Smooth muscle cell (in vitro differentiated cells): ENCODE measurements around the gene HSDL1. TPM values are rescaled to one million over a fixed set of nuclear protein-coding genes. Genes with fewer than 3 reads are reported as not detected.

ENCODE experiments used
- DNase-seq: peaks from one replicate; lab custom pipeline; 2025; ENCODE audit not compliant: unreplicated experiment; lab: John Stamatoyannopoulos, UW
- H2AFZ ChIP-seq: fragments of 200-600 bp; sonication (generic); 2 replicates; pipeline ENCODE4 v1.6.0; 2016; ENCODE audit warnings: antibody characterized with exemption, low read depth, mild to moderate bottlenecking
- H3F3A ChIP-seq: fragments of 200-600 bp; sonication (generic); 2 replicates; pipeline ENCODE4 v1.6.0; 2017; ENCODE audit warnings: antibody characterized with exemption, low read depth
- H3K27ac ChIP-seq: fragments of 200-600 bp; sonication (generic); 2 replicates; pipeline ENCODE4 v1.5.1; 2016; ENCODE audit warnings: low read depth, mild to moderate bottlenecking
- H3K27me3 ChIP-seq: fragments of 200-600 bp; sonication (generic); 2 replicates; pipeline ENCODE4 v1.6.1; 2016; ENCODE audit warnings: low read depth, mild to moderate bottlenecking
- H3K36me3 ChIP-seq: fragments of 200-600 bp; sonication (generic); 2 replicates; pipeline ENCODE4 v1.5.1; 2016; ENCODE audit warnings: low read depth
- H3K4me1 ChIP-seq: fragments of 200-600 bp; sonication (generic); 2 replicates; pipeline ENCODE4 v1.5.1; 2016; ENCODE audit warnings: low read depth
- H3K4me2 ChIP-seq: fragments of 200-600 bp; sonication (generic); 2 replicates; pipeline ENCODE4 v1.6.0; 2016; ENCODE audit warnings: mild to moderate bottlenecking
- H3K4me3 ChIP-seq: fragments of 200-600 bp; sonication (generic); 2 replicates; pipeline ENCODE4 v1.5.1; 2016; ENCODE audit warnings: mild to moderate bottlenecking
- H3K79me2 ChIP-seq: fragments of 200-600 bp; sonication (generic); 2 replicates; pipeline ENCODE4 v1.6.0; 2016; ENCODE audit warnings: low read depth, mild to moderate bottlenecking
- H3K9ac ChIP-seq: fragments of 200-600 bp; sonication (generic); 2 replicates; pipeline ENCODE4 v1.6.0; 2016; ENCODE audit warnings: low read depth
- H3K9me3 ChIP-seq: fragments of 200-600 bp; sonication (generic); replicated peaks from 2 replicates; pipeline ENCODE4 v1.5.1; 2016; ENCODE audit warnings: low read depth
- H4K20me1 ChIP-seq: fragments of 200-600 bp; sonication (generic); 2 replicates; pipeline ENCODE4 v1.6.0; 2016; ENCODE audit warnings: low read depth
- whole genome bisulfite sequencing: methylation state at CpG from one replicate; pipeline ENCODE4 v1.1.7; 2016; ENCODE audit warnings: low lambda C conversion rate; 5-methylcytosine and 5-hydroxymethylcytosine counted together
- polyA plus RNA-seq: library from polyadenylated mRNA; unstranded; fragments of >200 nt; fragmentation: Nextera tagmentation; extraction: Ambion mirVana; gene quantifications from 2 replicates; pipeline ENCODE4 v1.2.1, GENCODE V29; 2016
- total RNA-seq: library from RNA; depleted of rRNA; stranded (reverse); fragments of >200 nt; gene quantifications from 2 replicates; pipeline ENCODE4 v1.2.3, GENCODE V29; 2014
- TF ChIP-seq, protein P1 (sequence below): fragments of 200-600 bp; sonication (generic); IDR thresholded peaks from 2 replicates; pipeline ENCODE4 v1.5.1; 2017; ENCODE audit warnings: borderline replicate concordance, mild to moderate bottlenecking, antibody characterized with exemption; ENCODE audit not compliant: insufficient read depth, poor library complexity, severe bottlenecking

Gene HSDL1
- total and polyA plus RNA-seq, 2 experiments from 2014 or later: 15.4 to 27.3 TPM

DNA sequence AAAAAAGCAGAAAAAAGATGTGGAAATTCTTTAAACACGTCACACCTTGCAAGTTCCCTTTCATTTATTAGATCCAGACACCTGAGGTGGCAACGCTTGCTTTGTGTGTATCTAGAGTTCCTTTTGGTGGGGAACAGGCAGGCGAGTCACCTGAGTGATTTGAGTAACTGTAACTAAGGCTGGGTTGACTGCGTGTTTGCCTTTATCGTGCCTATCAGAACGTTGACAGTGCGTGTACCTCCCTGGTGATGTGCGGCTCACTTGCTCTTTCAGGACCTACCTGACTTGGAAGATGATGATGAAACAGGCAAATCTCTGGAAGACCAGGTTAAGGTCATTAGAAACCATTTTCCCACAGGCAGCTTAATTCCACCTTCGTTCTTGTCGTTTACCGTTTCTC lies 29.4 kb upstream of the HSDL1 start:
- peaks cover 5% of the 10 kb centered on the region for H4K20me1 ChIP-seq
- no peak for DNase-seq
- no peak overlapping the region for H3K9ac ChIP-seq
- TF ChIP-seq, protein P1, sequence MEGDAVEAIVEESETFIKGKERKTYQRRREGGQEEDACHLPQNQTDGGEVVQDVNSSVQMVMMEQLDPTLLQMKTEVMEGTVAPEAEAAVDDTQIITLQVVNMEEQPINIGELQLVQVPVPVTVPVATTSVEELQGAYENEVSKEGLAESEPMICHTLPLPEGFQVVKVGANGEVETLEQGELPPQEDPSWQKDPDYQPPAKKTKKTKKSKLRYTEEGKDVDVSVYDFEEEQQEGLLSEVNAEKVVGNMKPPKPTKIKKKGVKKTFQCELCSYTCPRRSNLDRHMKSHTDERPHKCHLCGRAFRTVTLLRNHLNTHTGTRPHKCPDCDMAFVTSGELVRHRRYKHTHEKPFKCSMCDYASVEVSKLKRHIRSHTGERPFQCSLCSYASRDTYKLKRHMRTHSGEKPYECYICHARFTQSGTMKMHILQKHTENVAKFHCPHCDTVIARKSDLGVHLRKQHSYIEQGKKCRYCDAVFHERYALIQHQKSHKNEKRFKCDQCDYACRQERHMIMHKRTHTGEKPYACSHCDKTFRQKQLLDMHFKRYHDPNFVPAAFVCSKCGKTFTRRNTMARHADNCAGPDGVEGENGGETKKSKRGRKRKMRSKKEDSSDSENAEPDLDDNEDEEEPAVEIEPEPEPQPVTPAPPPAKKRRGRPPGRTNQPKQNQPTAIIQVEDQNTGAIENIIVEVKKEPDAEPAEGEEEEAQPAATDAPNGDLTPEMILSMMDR: no peak
- H3K79me2 ChIP-seq: no peaks in the 10 kb centered on the region
- WGBS: 90% methylated on average over 11 of the region's 11 CpGs
- H3K27me3 ChIP-seq: no peaks in the 10 kb centered on the region
- H3K4me3 ChIP-seq: no peak overlapping the region
- H3K27ac ChIP-seq: no peak overlapping the region
- no peaks in the 10 kb centered on the region for H3K9me3 ChIP-seq
- H2AFZ ChIP-seq: no peak overlapping the region
- H3K4me2 ChIP-seq: no peak overlapping the region
- peaks cover 3% of the 10 kb centered on the region for H3K4me1 ChIP-seq
- peaks cover 9% of the 10 kb centered on the region for H3F3A ChIP-seq
- no peaks in the 10 kb centered on the region for H3K36me3 ChIP-seq

DNA sequence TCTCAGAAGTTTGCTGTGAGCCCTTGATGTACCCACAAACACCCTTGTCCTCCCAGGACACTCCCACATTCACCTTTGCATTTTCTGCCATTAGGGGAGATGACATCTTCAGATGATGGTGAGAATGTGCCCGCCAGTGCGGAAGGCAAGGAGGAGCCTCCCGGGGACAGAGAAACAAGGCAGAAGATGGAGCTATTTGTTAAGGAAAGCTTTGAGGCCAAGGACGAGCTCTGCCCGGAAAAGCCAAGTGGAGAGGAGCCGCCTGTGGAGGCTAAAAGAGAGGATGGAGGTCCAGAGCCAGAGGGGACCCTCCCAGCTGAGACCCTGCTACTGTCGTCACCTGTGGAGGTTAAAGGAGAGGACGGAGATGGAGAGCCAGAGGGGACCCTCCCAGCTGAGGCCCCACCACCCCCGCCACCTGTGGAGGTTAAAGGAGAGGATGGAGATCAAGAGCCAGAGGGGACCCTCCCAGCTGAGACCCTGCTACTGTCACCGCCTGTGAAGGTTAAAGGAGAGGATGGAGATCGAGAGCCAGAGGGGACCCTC lies 24.9 kb upstream of the HSDL1 start:
- no peak overlapping the region for H3K4me2 ChIP-seq
- no peaks in the 10 kb centered on the region for H3K79me2 ChIP-seq
- no peaks in the 10 kb centered on the region for H4K20me1 ChIP-seq
- H3K27me3 ChIP-seq: no peaks in the 10 kb centered on the region
- no peak overlapping the region for H3K27ac ChIP-seq
- H3K4me3 ChIP-seq: no peak overlapping the region
- no peaks in the 10 kb centered on the region for H3K4me1 ChIP-seq
- H2AFZ ChIP-seq: no peak overlapping the region
- no peaks in the 10 kb centered on the region for H3F3A ChIP-seq
- WGBS: 82% methylated on average over 11 of the region's 11 CpGs
- no peaks in the 10 kb centered on the region for H3K36me3 ChIP-seq
- DNase-seq: no peak
- TF ChIP-seq, protein P1: no peak
- no peaks in the 10 kb centered on the region for H3K9me3 ChIP-seq
- H3K9ac ChIP-seq: no peak overlapping the region

DNA sequence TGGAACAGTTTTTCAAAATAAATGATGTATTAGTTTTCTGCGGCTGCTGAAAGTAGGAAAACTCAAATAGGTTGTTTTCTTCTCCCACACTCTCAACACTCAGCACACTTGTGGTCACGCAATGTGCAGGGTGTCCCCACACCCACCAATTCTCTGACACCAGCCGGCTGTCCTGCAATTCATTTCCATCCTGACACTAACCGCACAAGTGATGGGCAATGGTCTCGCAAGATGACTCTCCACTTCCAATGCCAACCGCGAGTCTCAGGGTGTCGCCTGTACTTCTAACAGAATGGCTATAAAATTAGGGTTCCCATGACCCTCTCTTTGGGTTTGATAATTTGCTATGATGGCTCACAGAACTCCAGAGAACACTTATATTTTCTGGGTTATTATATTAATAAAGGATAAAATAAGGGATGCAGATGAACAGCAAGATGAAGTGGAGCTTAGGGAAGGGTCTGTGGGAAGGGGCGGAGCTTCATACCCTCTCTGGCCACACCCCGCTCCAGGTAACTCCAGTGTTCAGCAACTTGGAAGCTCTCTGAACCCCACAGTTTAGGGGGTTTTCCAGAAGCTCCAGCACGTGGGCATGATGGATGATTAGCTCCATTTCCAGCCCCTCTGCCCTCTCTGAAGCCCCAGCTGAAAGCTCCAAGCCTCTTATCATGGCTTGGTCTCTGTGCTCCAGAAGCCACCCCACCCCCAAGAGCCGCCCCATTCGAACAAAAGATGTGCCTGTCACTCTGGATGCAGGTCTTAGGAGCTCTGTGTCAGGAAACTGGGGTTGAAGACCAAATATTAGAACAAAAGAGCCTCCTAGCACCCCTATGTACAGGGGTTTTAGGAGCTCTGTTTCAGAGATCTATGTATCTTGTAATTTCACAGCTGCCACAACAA lies 22.1 kb upstream of the HSDL1 start:
- no peak overlapping the region for H3K27ac ChIP-seq
- H3F3A ChIP-seq: no peaks in the 10 kb centered on the region
- H2AFZ ChIP-seq: no peak overlapping the region
- no peak overlapping the region for H3K4me3 ChIP-seq
- no peaks in the 10 kb centered on the region for H3K4me1 ChIP-seq
- H3K9me3 ChIP-seq: no peaks in the 10 kb centered on the region
- WGBS: 81% methylated on average over 13 of the region's 13 CpGs
- H4K20me1 ChIP-seq: no peaks in the 10 kb centered on the region
- H3K9ac ChIP-seq: no peak overlapping the region
- no peaks in the 10 kb centered on the region for H3K79me2 ChIP-seq
- H3K36me3 ChIP-seq: no peaks in the 10 kb centered on the region
- H3K4me2 ChIP-seq: no peak overlapping the region
- H3K27me3 ChIP-seq: no peaks in the 10 kb centered on the region
- TF ChIP-seq, protein P1: no peak
- no peak for DNase-seq
